GM19023 (cell line): Measurements from ENCODE around the gene JPT2.

Source experiments
- ATAC-seq: cut with Tn5 transposase; IDR thresholded peaks from one replicate; pipeline ENCODE4 v1.9.1; 2021; ENCODE audit warnings: mild to moderate bottlenecking, moderate library complexity; ENCODE audit not compliant: unreplicated experiment

Gene JPT2, protein sequence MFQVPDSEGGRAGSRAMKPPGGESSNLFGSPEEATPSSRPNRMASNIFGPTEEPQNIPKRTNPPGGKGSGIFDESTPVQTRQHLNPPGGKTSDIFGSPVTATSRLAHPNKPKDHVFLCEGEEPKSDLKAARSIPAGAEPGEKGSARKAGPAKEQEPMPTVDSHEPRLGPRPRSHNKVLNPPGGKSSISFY

GRCh38 chr16:1677942-1678499 lies at the start of gene JPT2:
Gene JPT2 (plus strand): TSS chr16:1678279. CDS start chr16:1678313, 34 bp downstream.
- peak; percentile 95 for ATAC-seq

DNA sequence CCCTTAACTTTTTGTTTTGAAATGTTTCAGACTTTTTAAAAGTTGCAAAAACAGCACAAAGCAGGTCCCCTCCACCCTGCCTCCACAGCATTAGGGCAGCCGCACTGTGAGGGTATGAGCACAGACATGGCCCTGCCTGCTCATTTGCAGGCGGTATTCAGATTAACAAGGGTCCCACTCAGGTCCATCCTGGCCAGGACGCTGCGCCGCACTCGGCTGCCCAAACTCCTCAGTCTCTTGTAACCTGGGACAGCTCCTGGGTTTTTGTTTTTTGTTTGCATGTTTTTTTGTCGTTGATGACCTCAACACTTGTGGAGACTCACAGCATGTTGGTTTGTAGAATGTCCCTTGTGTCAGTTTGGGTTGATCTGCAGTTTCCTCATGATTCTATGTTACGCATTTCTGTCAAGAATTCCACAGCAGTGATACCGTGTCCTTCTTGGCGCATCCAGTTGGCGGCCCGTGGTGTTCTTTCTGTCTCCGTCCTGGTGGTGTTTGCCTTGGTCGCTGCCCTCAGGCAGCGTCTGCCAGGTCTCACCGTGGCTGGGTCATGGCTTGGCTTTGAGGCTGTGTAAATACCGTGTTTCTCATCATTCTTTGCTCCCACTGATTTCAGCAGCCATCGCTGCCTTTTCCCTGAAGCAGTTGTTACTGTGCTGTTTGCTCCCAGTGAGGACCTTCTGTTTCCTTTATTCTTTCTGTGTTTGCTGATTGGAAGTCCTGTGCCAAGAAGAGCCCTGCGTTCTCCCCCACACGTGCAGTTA lies 47.4 kb upstream of the JPT2 start:
- ATAC-seq = no peak

GRCh38 chr16:1631230-1631629 lies 46.8 kb upstream of the JPT2 start:
- no peak for ATAC-seq

DNA sequence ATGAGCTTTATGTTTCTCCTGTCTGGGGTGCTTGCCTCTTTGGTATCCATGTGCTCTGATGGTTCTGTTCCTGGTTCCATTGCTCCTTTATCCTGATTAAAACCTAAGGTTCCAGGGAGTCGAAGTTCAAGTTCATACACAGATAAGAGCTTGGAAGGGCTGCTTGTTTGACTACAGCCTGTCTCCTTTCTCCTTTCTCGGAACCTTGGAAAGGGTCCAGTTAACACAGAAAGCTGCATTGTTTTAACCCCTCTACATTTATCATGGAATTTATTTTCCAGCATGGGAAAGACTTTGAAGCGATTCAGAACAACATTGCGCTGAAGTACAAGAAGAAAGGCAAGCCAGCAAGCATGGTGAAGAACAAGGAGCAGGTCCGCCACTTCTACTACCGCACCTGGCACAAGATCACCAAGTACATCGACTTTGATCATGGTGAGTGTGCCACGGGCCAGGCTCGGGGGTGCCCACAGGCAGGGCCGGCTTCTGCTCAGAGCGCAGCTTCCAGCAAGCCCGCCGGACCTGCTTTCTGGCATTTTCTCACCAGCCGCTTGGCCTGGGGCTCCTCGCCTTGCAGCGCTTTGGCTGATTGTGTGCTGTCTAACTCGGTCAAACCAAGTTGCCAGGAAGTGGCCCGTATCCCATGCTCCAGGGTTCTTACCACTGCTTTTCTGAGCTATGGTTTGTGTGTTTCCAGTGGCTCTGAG lies 46.0 kb upstream of the JPT2 start:
- no peak for ATAC-seq

GRCh38 chr16:1632638-1632970 lies 45.5 kb upstream of the JPT2 start:
- ATAC-seq = no peak

DNA sequence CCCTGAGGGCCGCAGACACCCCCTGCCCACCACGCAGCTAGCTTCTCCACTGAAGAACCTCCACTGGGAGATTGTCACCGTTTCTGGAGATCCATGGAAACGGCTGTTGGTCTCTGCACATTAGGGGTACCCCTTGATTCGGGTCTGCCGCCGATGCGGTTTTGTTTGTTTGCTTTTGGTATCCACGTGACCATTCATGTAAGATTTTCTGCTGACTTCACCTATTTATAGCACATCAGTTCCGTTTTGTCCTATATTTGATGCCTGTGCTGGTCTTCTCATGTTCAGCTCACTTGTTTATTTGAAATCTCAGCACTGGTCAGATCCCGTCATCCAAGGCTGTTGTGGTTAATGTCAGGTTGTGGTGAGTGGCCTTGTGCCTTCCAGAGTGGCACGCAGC lies 44.8 kb upstream of the JPT2 start:
- no peak for ATAC-seq

- ATAC-seq = no peak
Observed at GRCh38 chr16:1634541-1634940, 43.5 kb upstream of the JPT2 start.

DNA sequence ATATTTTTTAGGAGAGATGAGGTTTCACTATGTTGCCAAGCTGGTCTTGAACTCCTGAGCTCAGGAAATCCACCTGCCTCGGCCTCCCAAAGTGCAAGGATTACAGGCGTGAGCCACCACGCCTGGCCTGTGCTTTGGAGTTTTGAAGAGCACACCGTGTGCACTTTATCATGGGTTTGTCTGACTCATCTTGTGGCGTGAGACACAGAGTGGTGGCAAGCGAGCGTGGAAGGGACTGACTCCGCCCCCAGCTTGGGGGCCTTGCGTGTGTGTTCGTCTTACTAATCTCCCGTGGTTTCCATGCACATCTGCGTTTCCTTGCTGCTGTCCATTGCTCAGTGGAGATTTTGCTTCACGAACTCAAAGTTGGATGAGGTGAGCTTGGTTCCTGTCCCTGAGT lies 43.0 kb upstream of the JPT2 start:
- no peak for ATAC-seq

GRCh38 chr16:1637526-1637925 lies 40.6 kb upstream of the JPT2 start:
- no peak for ATAC-seq

- no peak for ATAC-seq
Observed at GRCh38 chr16:1638757-1639156, 39.3 kb upstream of the JPT2 start.

DNA sequence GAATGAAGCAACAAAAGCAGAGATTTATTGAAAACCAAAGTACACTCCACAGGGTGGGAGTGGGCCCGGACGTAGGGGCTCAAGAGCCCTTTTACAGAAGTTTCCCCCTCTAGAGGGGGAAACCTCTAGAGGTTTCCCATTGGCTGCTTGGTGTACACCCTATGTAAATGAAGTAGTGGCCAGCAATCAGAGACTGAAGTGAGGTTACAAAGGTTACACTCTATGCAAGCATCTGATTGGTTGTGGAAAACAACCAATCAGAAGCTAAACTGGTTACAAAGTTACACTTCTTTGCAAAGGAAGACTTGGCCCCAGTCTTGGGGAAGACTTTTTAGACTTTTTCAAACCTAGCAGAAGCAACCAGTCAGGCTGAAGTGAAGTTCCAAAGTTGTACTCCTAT lies 38.8 kb upstream of the JPT2 start:
- ATAC-seq = no peak

GRCh38 chr16:1639860-1640259 lies 38.2 kb upstream of the JPT2 start:
- ATAC-seq = no peak

DNA sequence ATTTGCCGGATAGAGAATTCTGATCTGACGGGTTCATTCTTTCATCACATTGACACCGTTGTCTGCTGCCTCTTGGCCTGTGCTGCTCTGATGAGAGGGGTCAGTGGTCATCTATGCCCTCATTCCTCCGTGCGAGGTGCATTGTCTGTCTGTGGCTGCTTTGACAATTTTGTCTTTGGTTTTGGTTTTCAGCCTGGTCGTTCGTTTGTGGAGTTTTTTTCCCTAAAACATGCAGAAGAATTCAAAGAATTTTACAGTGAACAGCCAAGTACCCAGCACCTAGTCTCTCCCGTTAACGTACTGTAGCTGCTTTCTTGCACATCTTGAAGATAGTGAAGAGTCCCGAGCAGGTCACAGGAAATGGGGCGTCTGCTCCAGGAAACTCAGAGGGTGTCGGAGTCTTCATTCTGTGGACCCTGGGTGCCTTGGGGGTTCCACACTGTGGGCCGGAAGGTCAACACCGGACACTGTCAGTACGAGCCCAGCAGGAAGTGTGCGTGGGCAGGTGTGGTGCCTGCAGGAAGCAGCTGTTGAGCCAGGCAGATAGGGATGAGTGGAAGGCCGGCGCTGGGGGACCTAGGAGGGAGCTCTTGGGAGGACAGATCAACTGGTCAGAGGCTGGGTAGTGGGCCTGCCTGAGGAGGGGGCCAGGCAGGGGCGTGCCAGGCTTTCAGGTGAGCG lies 37.7 kb upstream of the JPT2 start:
- no peak for ATAC-seq

- ATAC-seq = no peak
Observed at GRCh38 chr16:1641261-1641660, 36.8 kb upstream of the JPT2 start.

DNA sequence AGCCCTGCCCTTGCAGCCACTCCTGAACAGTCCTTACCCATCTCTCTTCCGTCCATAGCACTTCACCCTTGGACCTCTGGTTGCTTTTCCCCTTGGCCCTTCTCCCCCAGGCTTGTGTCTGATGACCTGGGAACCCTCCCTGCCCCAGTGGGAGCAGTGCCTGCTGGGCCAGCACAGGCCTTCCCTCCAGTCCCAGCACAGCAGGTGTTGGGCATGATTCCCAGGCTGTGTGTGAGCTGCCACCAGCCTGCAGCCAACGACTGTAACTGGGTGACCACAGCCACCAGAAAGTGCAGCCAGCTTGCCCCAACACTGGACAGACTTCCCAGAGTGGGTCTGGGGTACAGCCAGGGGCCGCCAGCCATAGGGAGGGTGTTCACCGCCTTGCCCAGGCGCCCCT lies 35.9 kb upstream of the JPT2 start:
- ATAC-seq = no peak

DNA sequence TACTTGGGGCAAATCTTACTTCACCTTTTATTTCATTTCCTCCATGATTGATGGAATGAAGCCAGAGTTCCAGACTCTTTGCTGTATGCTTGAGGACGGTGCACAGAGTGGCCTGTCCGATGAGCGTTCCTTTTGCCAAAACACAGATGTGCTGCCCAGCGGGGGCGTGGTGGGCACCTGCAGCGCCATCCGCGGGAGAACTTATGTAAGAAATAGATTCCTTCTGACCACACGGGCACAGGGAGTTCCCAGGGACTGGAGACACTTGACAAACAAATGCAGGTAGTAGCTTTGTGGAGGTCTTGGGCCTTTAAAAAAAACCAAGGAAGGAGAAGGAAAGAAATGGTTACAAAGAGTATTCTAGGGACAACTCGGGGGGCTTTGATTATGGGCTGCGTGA lies 35.3 kb upstream of the JPT2 start:
- no peak for ATAC-seq

DNA sequence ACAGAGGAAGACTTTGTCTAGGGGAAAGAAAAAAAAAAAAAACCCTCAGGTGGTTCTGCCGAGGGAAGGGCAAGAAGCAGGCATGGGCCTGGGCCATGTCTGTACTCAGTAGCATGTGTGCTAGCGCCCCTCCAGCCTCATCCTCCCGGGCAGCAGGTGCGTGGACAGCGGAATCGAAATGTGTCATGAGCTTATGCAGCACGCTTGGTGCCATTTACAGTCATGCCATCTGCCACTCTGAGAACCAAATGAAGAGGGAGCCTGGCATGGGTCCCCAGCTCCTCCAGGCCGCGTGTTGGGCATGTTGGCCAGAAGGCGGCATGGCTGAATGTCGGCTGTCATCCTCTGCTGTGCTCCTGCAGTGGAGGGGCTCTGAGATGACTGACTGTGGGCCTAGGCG lies 34.6 kb upstream of the JPT2 start:
- no peak for ATAC-seq

DNA sequence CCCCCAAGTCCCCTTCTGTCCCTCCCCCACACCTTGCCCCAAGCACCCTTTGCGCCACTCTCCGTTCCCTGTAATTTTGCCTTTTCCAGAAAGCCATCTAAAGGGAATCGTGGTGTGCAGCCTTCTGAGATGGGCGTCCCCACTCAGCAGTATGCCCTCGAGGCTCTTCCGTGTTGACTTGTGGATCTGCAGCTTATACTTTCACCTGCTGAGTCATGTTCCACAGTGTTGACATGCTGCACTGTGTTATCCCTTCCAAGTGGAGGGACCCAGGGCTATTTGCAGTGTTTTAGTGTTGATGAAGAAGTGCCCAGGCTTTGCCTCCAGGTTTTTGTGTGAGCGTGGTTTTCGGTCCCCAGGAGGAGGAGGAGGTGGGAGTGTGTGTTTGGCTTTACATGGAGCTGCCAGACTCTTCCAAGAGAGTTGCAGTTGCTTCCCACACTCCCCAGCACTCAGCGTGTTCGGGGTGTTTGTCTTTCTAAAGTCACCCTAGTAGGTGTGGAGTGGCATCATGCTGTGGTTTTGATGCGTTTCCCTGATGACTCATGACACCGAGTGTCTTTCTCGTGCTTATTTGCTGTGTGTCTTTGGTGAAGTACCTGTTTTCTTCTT lies 32.1 kb upstream of the JPT2 start:
- no peak for ATAC-seq

- no peak for ATAC-seq
Observed at GRCh38 chr16:1647856-1648255, 30.2 kb upstream of the JPT2 start.

DNA sequence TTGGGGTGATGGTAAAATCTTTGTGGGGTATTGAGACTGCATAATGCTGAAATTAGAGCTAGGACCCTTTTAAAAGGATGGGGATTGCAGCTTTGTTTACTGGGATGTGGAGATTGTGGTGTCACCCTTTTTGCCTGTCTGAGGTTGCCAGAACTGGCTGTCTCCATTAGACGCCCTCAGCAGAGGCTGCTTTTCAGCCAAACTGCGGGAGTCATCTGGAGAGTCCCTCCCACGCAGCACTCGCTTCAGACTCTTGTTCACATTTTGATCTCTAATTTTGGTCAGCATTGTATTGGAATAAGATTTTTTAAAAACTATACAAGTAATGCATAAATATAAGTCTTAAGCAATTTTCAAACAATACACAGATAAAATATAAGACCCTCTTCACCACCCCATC lies 27.9 kb upstream of the JPT2 start:
- ATAC-seq = no peak
